ENCODE measurements around the gene DYNLT1.

DYNLT1 gene

DNA sequence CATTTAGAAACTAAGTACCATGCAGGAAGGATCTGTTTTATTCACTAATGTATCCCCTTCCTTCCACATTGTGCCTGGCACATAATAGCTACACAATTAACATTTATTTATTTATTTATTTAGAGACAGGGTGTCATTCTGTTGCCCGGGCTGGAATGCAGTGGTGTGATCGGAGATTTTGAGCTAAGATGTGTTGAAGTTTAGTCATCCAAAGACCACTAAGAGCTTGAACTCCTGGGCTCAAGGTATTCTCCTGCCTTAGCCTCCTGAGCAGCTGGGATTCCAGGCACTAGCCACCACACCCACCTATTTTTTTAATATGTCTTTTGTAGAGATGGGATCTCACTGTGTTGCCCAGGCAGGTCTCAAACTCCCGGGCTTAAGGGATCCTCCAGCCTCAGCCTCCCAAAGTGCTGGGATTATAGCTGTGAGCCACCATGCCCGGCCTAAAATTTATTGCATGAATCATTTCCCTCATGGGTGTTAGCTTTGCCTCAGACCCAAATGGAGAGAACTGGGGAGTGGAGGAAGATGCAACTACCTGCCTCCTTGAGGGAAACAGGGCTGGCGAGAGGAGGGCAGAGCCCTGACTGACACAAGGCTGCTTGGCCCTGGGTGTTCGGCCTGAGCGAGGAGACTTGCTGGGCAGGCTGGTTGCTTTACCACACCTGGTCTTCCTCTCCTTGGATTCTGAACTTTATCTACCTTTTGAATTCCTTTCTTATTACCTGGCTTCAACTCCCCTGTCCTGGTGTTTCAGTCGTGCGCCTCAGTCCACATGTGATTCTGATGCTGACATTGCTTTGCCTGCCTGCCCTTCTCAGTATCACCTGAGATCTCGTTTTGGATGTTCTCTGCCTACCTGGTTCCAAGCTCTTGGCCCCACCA lies 1.7 kb upstream of the DYNLT1 start:
- peak overlapping the region; percentile 90 for H3K4me3 Mint-ChIP-seq
- H3K4me1 Mint-ChIP-seq: peaks cover 42% of the 10 kb centered on the region
- TF ChIP-seq, protein P1, sequence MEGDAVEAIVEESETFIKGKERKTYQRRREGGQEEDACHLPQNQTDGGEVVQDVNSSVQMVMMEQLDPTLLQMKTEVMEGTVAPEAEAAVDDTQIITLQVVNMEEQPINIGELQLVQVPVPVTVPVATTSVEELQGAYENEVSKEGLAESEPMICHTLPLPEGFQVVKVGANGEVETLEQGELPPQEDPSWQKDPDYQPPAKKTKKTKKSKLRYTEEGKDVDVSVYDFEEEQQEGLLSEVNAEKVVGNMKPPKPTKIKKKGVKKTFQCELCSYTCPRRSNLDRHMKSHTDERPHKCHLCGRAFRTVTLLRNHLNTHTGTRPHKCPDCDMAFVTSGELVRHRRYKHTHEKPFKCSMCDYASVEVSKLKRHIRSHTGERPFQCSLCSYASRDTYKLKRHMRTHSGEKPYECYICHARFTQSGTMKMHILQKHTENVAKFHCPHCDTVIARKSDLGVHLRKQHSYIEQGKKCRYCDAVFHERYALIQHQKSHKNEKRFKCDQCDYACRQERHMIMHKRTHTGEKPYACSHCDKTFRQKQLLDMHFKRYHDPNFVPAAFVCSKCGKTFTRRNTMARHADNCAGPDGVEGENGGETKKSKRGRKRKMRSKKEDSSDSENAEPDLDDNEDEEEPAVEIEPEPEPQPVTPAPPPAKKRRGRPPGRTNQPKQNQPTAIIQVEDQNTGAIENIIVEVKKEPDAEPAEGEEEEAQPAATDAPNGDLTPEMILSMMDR (IDR thresholded peaks at IDR 0.05): no peak
- H3K36me3 Mint-ChIP-seq (ENCODE audit: low read depth): peaks cover 15% of the 10 kb centered on the region
- H3K27ac Mint-ChIP-seq: no peak overlapping the region
- H3K27me3 Mint-ChIP-seq (ENCODE audit: low read depth, poor library complexity): peaks cover 21% of the 10 kb centered on the region
- DNase-seq: no peak
- H3K9me3 Mint-ChIP-seq: no peaks in the 10 kb centered on the region

DNA sequence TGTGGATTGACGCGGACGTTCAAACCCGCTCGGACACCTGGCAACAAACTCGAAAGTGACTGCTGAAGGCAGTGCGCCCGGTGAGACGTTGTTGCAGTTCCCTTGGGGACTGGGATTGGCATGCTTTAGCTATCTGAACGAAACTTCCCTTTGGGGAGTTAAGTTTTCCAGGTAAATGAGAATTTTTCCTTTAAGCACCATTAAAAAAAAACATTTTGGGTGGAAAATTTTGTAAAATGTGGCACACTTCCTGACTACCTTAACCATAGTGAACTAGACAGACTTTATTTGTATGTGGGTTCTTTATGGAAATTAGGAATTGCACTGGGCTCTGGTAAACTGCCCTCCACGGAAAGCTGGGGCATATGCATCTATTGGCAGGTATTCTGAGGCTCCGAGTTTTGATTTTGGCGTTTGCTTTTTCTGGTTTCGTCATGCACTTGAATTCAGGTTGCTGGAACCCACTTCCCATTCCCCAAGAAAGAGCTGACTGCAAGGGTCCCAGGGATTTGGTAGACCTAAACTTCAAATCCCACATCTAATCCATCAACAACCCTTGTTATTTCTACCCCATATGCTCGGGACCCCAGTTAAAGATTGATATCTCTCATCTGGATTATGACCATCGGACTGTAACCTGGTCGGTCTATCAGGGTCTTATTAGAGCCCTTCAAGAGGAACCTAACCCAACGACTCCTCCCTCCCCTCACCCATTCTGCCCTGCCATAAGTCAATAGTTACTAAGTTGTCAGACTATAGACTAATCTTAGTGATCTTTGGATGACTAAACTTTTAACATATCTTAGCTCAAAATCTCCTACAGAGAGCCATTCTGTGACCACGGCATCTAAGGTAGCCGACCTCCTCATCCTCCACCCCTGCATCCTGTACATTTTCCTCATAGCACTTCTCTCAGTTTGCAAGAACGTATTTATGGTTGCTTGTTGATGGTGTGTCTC lies 800 bp upstream of the DYNLT1 start:
- H3K9me3 Mint-ChIP-seq: no peaks in the 10 kb centered on the region
- H3K27me3 Mint-ChIP-seq (ENCODE audit: low read depth, poor library complexity): peaks cover 21% of the 10 kb centered on the region
- H3K36me3 Mint-ChIP-seq (ENCODE audit: low read depth): peaks cover 24% of the 10 kb centered on the region
- peak overlapping the region; percentile 90 for H3K4me3 Mint-ChIP-seq
- TF ChIP-seq, protein P1 (IDR thresholded peaks at IDR 0.05): no peak
- DNase-seq: no peak
- peaks cover 52% of the 10 kb centered on the region for H3K4me1 Mint-ChIP-seq
- peak overlapping the region; percentile 36 for H3K27ac Mint-ChIP-seq

DNA sequence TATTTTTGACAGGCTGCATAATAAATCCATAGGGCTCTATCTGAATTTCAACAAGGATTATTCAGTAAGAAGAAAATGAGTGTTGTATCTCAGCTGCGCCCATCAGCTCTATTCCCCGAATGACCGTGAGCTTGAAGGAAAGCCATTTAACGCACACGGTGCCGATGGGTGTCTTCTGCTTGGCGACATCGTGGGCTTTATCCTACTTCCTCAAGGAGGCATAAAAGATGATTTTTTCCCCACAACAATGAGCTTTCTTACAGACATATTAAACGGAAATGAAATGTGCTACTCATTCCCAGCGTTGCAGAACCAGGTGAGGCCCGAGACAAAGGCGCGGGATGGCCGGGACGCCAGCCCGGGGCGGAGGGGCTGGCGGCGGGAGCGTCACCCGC lies 710 bp downstream of the DYNLT1 start:
- peaks cover 15% of the 10 kb centered on the region for H3K27me3 Mint-ChIP-seq (ENCODE audit: low read depth, poor library complexity)
- TF ChIP-seq, protein P1 (IDR thresholded peaks at IDR 0.05): no peak
- no peaks in the 10 kb centered on the region for H3K9me3 Mint-ChIP-seq
- H3K4me3 Mint-ChIP-seq: peak overlapping the region; percentile 98
- peak overlapping the region; percentile 99 for H3K27ac Mint-ChIP-seq
- peaks cover 38% of the 10 kb centered on the region for H3K36me3 Mint-ChIP-seq (ENCODE audit: low read depth)
- peaks cover 62% of the 10 kb centered on the region for H3K4me1 Mint-ChIP-seq
- DNase-seq: no peak

- DNase-seq: no peak
- H3K4me1 Mint-ChIP-seq: peaks cover 71% of the 10 kb centered on the region
- peaks cover 48% of the 10 kb centered on the region for H3K36me3 Mint-ChIP-seq (ENCODE audit: low read depth)
- no peaks in the 10 kb centered on the region for H3K9me3 Mint-ChIP-seq
- peaks cover 15% of the 10 kb centered on the region for H3K27me3 Mint-ChIP-seq (ENCODE audit: low read depth, poor library complexity)
- peak overlapping the region; percentile 98 for H3K4me3 Mint-ChIP-seq
- TF ChIP-seq, protein P1 (IDR thresholded peaks at IDR 0.05): no peak
- H3K27ac Mint-ChIP-seq: no peak overlapping the region
Measured at GRCh38 chr6:158642097-158642601, 2.4 kb downstream of the DYNLT1 start.

DNA sequence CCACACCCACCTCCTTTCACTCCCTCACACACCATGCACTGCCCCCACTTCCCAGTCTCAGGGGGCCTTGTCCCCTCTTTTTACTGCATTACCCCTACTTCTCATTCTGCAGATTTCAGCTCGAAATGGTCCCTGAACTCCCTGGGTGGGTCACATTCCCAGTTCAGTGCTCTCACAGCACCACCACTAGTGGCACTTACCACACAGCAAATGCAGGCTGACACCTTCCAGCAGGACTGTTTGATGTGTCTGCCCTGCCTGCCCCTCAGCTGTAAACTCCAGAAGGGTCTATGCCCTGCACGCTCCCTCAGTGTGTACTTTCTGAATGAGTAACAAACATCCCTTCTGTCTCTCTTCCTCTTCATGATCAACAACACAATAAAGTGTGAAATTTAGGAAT lies 4.0 kb downstream of the DYNLT1 start:
- peaks cover 64% of the 10 kb centered on the region for H3K36me3 Mint-ChIP-seq (ENCODE audit: low read depth)
- DNase-seq: no peak
- H3K27me3 Mint-ChIP-seq (ENCODE audit: low read depth, poor library complexity): peaks cover 5% of the 10 kb centered on the region
- no peaks in the 10 kb centered on the region for H3K9me3 Mint-ChIP-seq
- TF ChIP-seq, protein P1 (IDR thresholded peaks at IDR 0.05): no peak
- peak overlapping the region; percentile 12 for H3K27ac Mint-ChIP-seq
- H3K4me3 Mint-ChIP-seq: peak overlapping the region; percentile 53
- H3K4me1 Mint-ChIP-seq: peaks cover 66% of the 10 kb centered on the region

Data from nephron progenitor cell (in vitro differentiated cells).